Measurements from ENCODE around the gene FAM43B. TPM values are rescaled to one million over a fixed set of nuclear protein-coding genes. Genes with fewer than 3 reads are reported as not detected.

The FAM43B gene, protein sequence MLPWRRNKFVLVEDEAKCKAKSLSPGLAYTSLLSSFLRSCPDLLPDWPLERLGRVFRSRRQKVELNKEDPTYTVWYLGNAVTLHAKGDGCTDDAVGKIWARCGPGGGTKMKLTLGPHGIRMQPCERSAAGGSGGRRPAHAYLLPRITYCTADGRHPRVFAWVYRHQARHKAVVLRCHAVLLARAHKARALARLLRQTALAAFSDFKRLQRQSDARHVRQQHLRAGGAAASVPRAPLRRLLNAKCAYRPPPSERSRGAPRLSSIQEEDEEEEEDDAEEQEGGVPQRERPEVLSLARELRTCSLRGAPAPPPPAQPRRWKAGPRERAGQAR
- total RNA-seq: 0.63 TPM

DNA sequence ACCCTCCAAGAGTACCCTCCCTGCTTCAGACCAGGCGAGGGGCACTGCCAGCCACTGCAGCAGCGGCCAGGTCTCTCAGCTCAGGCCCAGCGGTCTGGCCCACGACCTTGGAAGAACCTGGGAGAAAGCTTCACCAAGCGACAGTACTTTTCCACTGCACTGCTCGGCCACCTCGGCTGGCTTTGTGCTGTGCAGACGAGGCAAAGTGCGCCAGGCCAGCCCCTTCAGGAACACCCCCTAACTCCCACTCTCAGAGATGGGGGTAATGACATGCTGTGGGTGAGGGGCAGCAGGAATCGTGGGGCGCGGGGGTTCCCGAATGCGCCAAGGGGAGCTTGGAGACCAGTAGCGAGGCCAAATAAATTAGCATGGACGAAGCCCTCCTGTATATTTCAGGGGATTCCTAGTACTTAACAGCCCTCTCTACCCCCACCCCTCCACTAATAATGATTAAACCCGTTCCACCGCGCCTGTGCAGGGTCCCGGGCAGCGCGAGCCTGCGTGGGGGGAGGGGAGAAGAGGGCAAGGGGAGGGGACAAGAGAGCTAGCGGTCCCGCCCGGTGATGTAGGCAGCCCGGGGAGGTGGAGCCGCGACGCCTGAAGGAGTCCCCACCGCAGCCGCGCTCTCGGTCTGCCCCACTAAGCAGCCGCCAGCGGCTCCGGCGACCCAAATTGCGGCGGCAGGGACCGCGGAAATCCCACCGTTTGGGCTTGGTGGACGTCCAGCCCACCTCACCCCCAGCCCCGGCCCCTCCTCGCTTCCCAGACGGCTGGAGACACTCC, at the start of gene FAM43B:
FAM43B (plus strand) TSS at position 629 of the 783 bp plus-strand sequence. CDS start 401 bp downstream, outside the sequence.

GRCh38 chr1:20507564-20508410, 44.6 kb upstream of the FAM43B start, which contains the start of gene MUL1:
TSS of gene MUL1 (minus strand) at chr1:20508151. CDS start at chr1:20508024, 127 bp downstream.

GRCh38 chr1:20588634-20589225, 36.4 kb downstream of the FAM43B start, which contains the start of gene CDA:
TSS of gene CDA (plus strand) at chr1:20589097. CDS start at chr1:20589130, 33 bp downstream.

Other genes with a start within 250 kb of the FAM43B start
- 65.7 TPM for gene CAMK2N1, start 66.4 kb upstream of the FAM43B start, total RNA-seq
- gene MUL1, start 44.4 kb upstream of the FAM43B start, total RNA-seq: 14.4 TPM
- not detected for gene CDA, start 36.5 kb downstream of the FAM43B start, total RNA-seq
- 82.6 TPM for gene PINK1, start 80.9 kb downstream of the FAM43B start, total RNA-seq
- gene DDOST, start 108.8 kb downstream of the FAM43B start, total RNA-seq: 91.4 TPM
- 5.9 TPM for gene KIF17, start 165.4 kb downstream of the FAM43B start, total RNA-seq
- gene SH2D5, start 180.1 kb downstream of the FAM43B start, total RNA-seq: 0.31 TPM
- gene HP1BP3, start 234.7 kb downstream of the FAM43B start, total RNA-seq: 531 TPM

All from parietal lobe (tissue), 1 donor.